ENCODE measurements around the gene THSD4.

THSD4 gene

DNA sequence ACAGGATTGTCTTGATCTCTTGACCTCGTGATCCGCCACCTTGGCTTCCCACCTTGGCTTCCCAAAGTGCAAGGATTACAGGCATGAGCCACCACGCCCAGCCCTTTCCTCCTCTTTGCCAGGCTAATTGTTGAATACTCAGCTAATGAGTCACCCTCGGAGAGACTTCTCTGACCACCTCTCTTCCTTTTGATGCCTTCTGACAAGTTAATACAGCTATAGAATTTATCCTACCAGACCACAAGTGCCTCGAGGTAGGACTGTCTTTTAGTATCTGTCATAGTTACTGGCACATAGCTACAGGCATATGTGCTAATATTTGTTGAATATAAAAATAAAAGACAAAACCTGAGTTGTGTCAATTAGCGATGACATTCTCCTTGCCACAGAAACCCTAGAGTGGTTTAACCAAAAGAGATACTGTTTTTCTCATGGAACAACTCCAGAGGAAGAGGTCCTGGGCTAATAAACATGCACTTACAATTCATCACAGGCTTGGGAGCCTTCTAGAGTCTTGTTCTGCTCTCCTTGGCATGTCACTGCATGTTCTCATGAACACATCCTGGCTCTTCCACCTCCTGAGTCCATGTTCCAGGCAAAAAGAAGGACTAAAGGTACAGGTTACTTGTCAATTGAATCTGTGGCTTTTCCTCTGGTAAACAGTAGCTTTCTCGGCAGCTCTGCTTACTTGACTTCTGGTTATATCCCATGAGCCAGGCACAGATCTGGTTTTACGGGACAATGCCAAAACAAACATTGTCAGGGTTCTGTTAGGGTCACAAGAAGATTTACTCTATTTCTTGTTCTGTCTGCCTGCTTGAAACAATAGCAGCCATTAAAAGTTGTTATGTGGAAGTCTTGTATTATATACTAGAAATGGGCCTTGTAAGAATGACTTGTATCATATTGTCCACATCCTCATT, 332.3 kb downstream of the THSD4 start:
- Histone ChIP-seq H3K4me1 (ENCODE audit: insufficient read depth, low read length, poor library complexity, severe bottlenecking) (peaks cover 6% of the 10 kb centered on the region), H3K36me3 (ENCODE audit: insufficient read depth, low read length) (no peaks in the 10 kb centered on the region), H3K27me3 (ENCODE audit: insufficient read depth, low read length, poor library complexity, severe bottlenecking) (no peaks in the 10 kb centered on the region), H3K9ac (ENCODE audit: low read depth, low read length, poor library complexity, severe bottlenecking) (no peak overlapping the region), H3K4me2 (ENCODE audit: low read depth, low read length, poor library complexity, severe bottlenecking) (no peak overlapping the region), H3F3A (ENCODE audit: low read depth) (no peaks in the 10 kb centered on the region), H4K20me1 (ENCODE audit: insufficient read depth, low read length, poor library complexity, severe bottlenecking) (no peaks in the 10 kb centered on the region), H2AFZ (ENCODE audit: low read length) (no peak overlapping the region), H3K79me2 (ENCODE audit: insufficient read depth, low read length) (no peaks in the 10 kb centered on the region), H3K4me3 (ENCODE audit: low read length, poor library complexity, severe bottlenecking) (no peak overlapping the region), H3K9me2 (replicated peaks; ENCODE audit: low read depth, low read length) (no peaks in the 10 kb centered on the region), H3K9me3 (ENCODE audit: insufficient read depth, low read depth, low read length) (no peaks in the 10 kb centered on the region)
- TF ChIP-seq, protein P1, sequence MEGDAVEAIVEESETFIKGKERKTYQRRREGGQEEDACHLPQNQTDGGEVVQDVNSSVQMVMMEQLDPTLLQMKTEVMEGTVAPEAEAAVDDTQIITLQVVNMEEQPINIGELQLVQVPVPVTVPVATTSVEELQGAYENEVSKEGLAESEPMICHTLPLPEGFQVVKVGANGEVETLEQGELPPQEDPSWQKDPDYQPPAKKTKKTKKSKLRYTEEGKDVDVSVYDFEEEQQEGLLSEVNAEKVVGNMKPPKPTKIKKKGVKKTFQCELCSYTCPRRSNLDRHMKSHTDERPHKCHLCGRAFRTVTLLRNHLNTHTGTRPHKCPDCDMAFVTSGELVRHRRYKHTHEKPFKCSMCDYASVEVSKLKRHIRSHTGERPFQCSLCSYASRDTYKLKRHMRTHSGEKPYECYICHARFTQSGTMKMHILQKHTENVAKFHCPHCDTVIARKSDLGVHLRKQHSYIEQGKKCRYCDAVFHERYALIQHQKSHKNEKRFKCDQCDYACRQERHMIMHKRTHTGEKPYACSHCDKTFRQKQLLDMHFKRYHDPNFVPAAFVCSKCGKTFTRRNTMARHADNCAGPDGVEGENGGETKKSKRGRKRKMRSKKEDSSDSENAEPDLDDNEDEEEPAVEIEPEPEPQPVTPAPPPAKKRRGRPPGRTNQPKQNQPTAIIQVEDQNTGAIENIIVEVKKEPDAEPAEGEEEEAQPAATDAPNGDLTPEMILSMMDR (conservative IDR thresholded peaks at IDR 0.05; ENCODE audit: low read length), result no peak
- no peak for TF ChIP-seq EZH2phosphoT487 (IDR thresholded peaks at IDR 0.05; ENCODE audit: borderline replicate concordance)

DNA sequence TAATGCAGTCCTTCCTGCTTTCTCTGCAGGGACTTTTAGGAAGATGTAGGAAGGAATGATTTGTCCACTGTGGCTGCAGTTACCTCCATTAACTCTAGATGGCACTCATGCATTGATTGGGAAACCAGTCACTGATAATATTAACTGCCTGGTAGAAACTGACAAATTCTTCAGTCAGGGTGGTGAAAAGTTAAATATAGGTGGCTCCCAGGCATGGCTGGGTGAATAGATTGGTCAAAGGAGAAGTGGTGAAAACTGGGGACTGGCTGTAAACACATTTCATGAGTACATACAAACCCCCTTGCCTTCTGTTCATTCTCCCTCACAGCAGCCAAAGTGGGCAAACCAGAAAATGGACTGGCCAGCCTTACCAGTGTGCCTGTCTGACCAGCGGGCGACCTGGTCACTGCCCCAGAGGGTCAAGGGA, 333.4 kb downstream of the THSD4 start:
- H3K4me1 ChIP-seq (ENCODE audit: insufficient read depth, low read length, poor library complexity, severe bottlenecking), result peaks cover 6% of the 10 kb centered on the region
- H3K9me3 ChIP-seq (ENCODE audit: insufficient read depth, low read depth, low read length), result no peaks in the 10 kb centered on the region
- no peaks in the 10 kb centered on the region for H3K36me3 ChIP-seq (ENCODE audit: insufficient read depth, low read length)
- H3K4me3 ChIP-seq (ENCODE audit: low read length, poor library complexity, severe bottlenecking), result no peak overlapping the region
- no peak overlapping the region for H2AFZ ChIP-seq (ENCODE audit: low read length)
- H3K79me2 ChIP-seq (ENCODE audit: insufficient read depth, low read length), result no peaks in the 10 kb centered on the region
- no peaks in the 10 kb centered on the region for H3K9me2 ChIP-seq (replicated peaks; ENCODE audit: low read depth, low read length)
- no peak for TF ChIP-seq EZH2phosphoT487 (IDR thresholded peaks at IDR 0.05; ENCODE audit: borderline replicate concordance)
- TF ChIP-seq, protein P1 (conservative IDR thresholded peaks at IDR 0.05; ENCODE audit: low read length), result peak; percentile 93
- H4K20me1 ChIP-seq (ENCODE audit: insufficient read depth, low read length, poor library complexity, severe bottlenecking), result no peaks in the 10 kb centered on the region
- H3F3A ChIP-seq (ENCODE audit: low read depth), result no peaks in the 10 kb centered on the region
- H3K27me3 ChIP-seq (ENCODE audit: insufficient read depth, low read length, poor library complexity, severe bottlenecking), result no peaks in the 10 kb centered on the region
- H3K4me2 ChIP-seq (ENCODE audit: low read depth, low read length, poor library complexity, severe bottlenecking), result no peak overlapping the region
- H3K9ac ChIP-seq (ENCODE audit: low read depth, low read length, poor library complexity, severe bottlenecking), result no peak overlapping the region

- no peak overlapping the region for H2AFZ ChIP-seq (ENCODE audit: low read length)
- no peaks in the 10 kb centered on the region for H3K36me3 ChIP-seq (ENCODE audit: insufficient read depth, low read length)
- no peaks in the 10 kb centered on the region for H3F3A ChIP-seq (ENCODE audit: low read depth)
- no peaks in the 10 kb centered on the region for H3K27me3 ChIP-seq (ENCODE audit: insufficient read depth, low read length, poor library complexity, severe bottlenecking)
- peaks cover 6% of the 10 kb centered on the region for H3K4me1 ChIP-seq (ENCODE audit: insufficient read depth, low read length, poor library complexity, severe bottlenecking)
- no peaks in the 10 kb centered on the region for H3K79me2 ChIP-seq (ENCODE audit: insufficient read depth, low read length)
- H3K4me2 ChIP-seq (ENCODE audit: low read depth, low read length, poor library complexity, severe bottlenecking), result no peak overlapping the region
- H3K9me3 ChIP-seq (ENCODE audit: insufficient read depth, low read depth, low read length), result no peaks in the 10 kb centered on the region
- H3K4me3 ChIP-seq (ENCODE audit: low read length, poor library complexity, severe bottlenecking), result no peak overlapping the region
- TF ChIP-seq, protein P1 (conservative IDR thresholded peaks at IDR 0.05; ENCODE audit: low read length), result no peak
- TF ChIP-seq EZH2phosphoT487 (IDR thresholded peaks at IDR 0.05; ENCODE audit: borderline replicate concordance), result no peak
- H3K9me2 ChIP-seq (replicated peaks; ENCODE audit: low read depth, low read length), result no peaks in the 10 kb centered on the region
- H4K20me1 ChIP-seq (ENCODE audit: insufficient read depth, low read length, poor library complexity, severe bottlenecking), result no peaks in the 10 kb centered on the region
- H3K9ac ChIP-seq (ENCODE audit: low read depth, low read length, poor library complexity, severe bottlenecking), result no peak overlapping the region
Observed at GRCh38 chr15:71449363-71449762, 334.1 kb downstream of the THSD4 start.

Data from Loucy (cell line).